ENCODE results near the gene PRAMEF25.
"Not testable (repeated sequence)": the region's sequence is repeated elsewhere in the genome, so short reads cannot be mapped to it uniquely, and the experiment has no call there.

PRAMEF25 gene

GRCh38 chr1:13070474-13070873 is at the start of gene PRAMEF25:
Gene PRAMEF25 (plus strand): TSS chr1:13070774. CDS start chr1:13073694, 2,920 bp downstream.
- DNase-seq = not testable (repeated sequence)

- not testable (repeated sequence) for DNase-seq
These were observed 14.1 kb upstream of the PRAMEF25 start, which contains the start of gene PRAMEF27 for GRCh38 chr1:13056475-13056874. Gene PRAMEF27 (minus strand): TSS chr1:13056575. CDS start chr1:13053659, 2,916 bp downstream.

GRCh38 chr1:13116754-13117153 is 46.2 kb downstream of the PRAMEF25 start, which contains the start of gene HNRNPCL2:
Gene HNRNPCL2 (minus strand): TSS chr1:13116854. CDS start chr1:13116400, 454 bp downstream.
- not testable (repeated sequence) for DNase-seq

Measured in SHP77 treated with DMSO at 0.1 percent for 48 hours (cell line).